T follicular helper cell (primary cell): ENCODE data around the gene TUBB1.

Source experiments
- DNase-seq: peaks from one replicate; pipeline ENCODE4 v3.0.0-alpha.2; 2020; ENCODE audit warnings: low read depth

Gene TUBB1

GRCh38 chr20:58989196-58989595, 30.0 kb upstream of the TUBB1 start:
- no peak for DNase-seq

GRCh38 chr20:58990651-58991445, 28.4 kb upstream of the TUBB1 start:
- DNase-seq: no peak

GRCh38 chr20:58991715-58992114, 27.5 kb upstream of the TUBB1 start:
- no peak for DNase-seq

- DNase-seq: no peak
These were observed 26.3 kb upstream of the TUBB1 start for GRCh38 chr20:58992911-58993310.

GRCh38 chr20:58993332-58994248, 25.6 kb upstream of the TUBB1 start:
- DNase-seq: no peak

- DNase-seq: no peak
These were observed 24.7 kb upstream of the TUBB1 start for GRCh38 chr20:58994390-58995159.

GRCh38 chr20:58995461-58996225, 23.6 kb upstream of the TUBB1 start:
- DNase-seq: no peak

- DNase-seq: no peak
These were observed 23.0 kb upstream of the TUBB1 start for GRCh38 chr20:58996226-58996611.

- no peak for DNase-seq
These were observed 22.0 kb upstream of the TUBB1 start for GRCh38 chr20:58997141-58997770.

GRCh38 chr20:58998656-58999055, 20.6 kb upstream of the TUBB1 start:
- DNase-seq: no peak

GRCh38 chr20:59000326-59000725, 18.9 kb upstream of the TUBB1 start:
- DNase-seq: no peak

- DNase-seq: no peak
These were observed 18.2 kb upstream of the TUBB1 start for GRCh38 chr20:59001068-59001448.

- DNase-seq: no peak
These were observed 17.6 kb upstream of the TUBB1 start for GRCh38 chr20:59001449-59002171.

GRCh38 chr20:59002388-59002787, 16.8 kb upstream of the TUBB1 start:
- DNase-seq: no peak

- no peak for DNase-seq
These were observed 16.3 kb upstream of the TUBB1 start for GRCh38 chr20:59002874-59003399.

GRCh38 chr20:59003836-59004492, 15.3 kb upstream of the TUBB1 start:
- no peak for DNase-seq

- peak; percentile 49 for DNase-seq
These were observed 14.8 kb upstream of the TUBB1 start for GRCh38 chr20:59004493-59004762.

- DNase-seq: no peak
These were observed 14.3 kb upstream of the TUBB1 start for GRCh38 chr20:59004763-59005522.

GRCh38 chr20:59005523-59006166, 13.6 kb upstream of the TUBB1 start:
- no peak for DNase-seq
